ENCODE data around the gene OASL.
A peak's percentile ranks its signal among the peaks of the same experiment; 100 is the strongest.

The OASL gene

GRCh38 chr12:121038861-121039668, at the start of gene OASL:
TSS of gene OASL (minus strand) at chr12:121039246. CDS start at chr12:121038971, 275 bp downstream.
- peak; percentile 56 for DNase-seq (ENCODE audit: low spot score)
- no peak for TF ChIP-seq CTCF (IDR thresholded peaks at IDR 0.05; ENCODE audit: extremely low read depth, insufficient read depth, missing control alignments)
- in situ Hi-C loops (cut with MboI; ENCODE audit: low pct_unique_long_range_greater_than_20kb, low sequenced_read_pairs, unreplicated experiment) = no loop called here

- in situ Hi-C loops (cut with MboI; ENCODE audit: low pct_unique_long_range_greater_than_20kb, low sequenced_read_pairs, unreplicated experiment) = no loop called here
These were observed 49.1 kb upstream of the OASL start for GRCh38 chr12:121088195-121088585.

GRCh38 chr12:121087467-121088194, 48.6 kb upstream of the OASL start:
- no peak for TF ChIP-seq CTCF (IDR thresholded peaks at IDR 0.05; ENCODE audit: extremely low read depth, insufficient read depth, missing control alignments)
- DNase-seq (ENCODE audit: low spot score) = peak; percentile 16
- in situ Hi-C loops (cut with MboI; ENCODE audit: low pct_unique_long_range_greater_than_20kb, low sequenced_read_pairs, unreplicated experiment) = no loop called here

More at GRCh38 chr12:121088195-121088585, 49.1 kb upstream of the OASL start:
- no peak for TF ChIP-seq CTCF (IDR thresholded peaks at IDR 0.05; ENCODE audit: extremely low read depth, insufficient read depth, missing control alignments)
- DNase-seq (ENCODE audit: low spot score) = no peak

GRCh38 chr12:121086781-121087295, 47.8 kb upstream of the OASL start:
- in situ Hi-C loops (cut with MboI; ENCODE audit: low pct_unique_long_range_greater_than_20kb, low sequenced_read_pairs, unreplicated experiment) = no loop called here
- TF ChIP-seq CTCF (IDR thresholded peaks at IDR 0.05; ENCODE audit: extremely low read depth, insufficient read depth, missing control alignments) = no peak
- no peak for DNase-seq (ENCODE audit: low spot score)

GRCh38 chr12:121085506-121086353, 46.7 kb upstream of the OASL start:
- TF ChIP-seq CTCF (IDR thresholded peaks at IDR 0.05; ENCODE audit: extremely low read depth, insufficient read depth, missing control alignments) = no peak
- no peak for DNase-seq (ENCODE audit: low spot score)
- in situ Hi-C loops (cut with MboI; ENCODE audit: low pct_unique_long_range_greater_than_20kb, low sequenced_read_pairs, unreplicated experiment) = no loop called here

- DNase-seq (ENCODE audit: low spot score) = no peak
- in situ Hi-C loops (cut with MboI; ENCODE audit: low pct_unique_long_range_greater_than_20kb, low sequenced_read_pairs, unreplicated experiment) = no loop called here
- TF ChIP-seq CTCF (IDR thresholded peaks at IDR 0.05; ENCODE audit: extremely low read depth, insufficient read depth, missing control alignments) = no peak
These were observed 46.0 kb upstream of the OASL start for GRCh38 chr12:121085069-121085468.

Measured in GM13977 (cell line).